ENCODE measurements around the gene GFRAL.

The GFRAL gene

DNA sequence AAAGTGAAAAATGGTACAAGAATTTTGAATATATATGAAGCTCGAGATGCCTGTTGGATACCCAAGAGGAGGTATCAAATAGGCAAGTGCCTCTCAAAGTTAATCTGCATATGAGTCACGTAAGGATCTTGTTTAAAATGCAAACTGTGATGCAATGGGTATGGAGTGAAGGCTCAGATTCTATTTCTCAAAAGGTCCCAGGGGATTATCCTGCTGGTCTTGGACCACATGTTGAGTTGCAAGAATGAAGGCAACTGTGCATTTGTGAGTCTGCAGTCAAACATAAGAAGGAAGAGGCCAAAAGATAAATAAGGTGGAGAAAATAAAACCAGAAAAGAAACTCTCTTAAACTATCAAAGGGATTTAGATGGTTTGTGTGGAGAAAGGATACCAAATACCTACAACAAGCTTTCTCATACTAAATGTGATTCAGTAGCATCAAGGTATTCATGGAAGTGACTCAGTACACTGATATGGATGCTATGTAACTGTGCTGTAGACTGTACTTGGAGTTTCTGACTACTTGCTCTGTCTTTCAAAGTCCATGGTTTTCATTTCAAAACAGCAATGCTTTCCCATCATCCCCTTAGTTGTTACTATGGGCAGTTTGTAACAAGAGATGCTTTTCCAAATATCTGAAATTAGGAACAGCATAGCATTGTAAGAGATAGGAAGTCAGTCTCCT is 106.3 kb downstream of the GFRAL start:
- ATAC-seq = no peak

DNA sequence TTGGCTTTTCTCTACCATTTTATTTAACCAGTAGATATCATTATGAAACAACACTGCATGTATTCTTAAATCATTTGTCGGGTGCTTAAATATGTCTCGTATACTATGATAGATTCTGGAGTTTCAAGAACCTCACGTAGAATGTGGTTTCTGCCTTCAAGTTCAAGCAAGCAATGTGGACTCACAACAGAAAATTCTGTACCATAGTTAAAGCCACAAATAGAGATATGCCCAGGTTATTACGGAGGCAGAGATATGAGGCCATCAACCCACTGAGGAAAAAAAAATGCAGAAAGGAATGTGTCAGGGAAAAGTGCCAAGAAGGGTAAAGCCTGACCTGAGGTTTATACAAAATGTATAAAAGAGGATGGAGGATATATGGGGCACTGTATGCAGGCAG is 109.9 kb downstream of the GFRAL start:
- ATAC-seq = no peak

DNA sequence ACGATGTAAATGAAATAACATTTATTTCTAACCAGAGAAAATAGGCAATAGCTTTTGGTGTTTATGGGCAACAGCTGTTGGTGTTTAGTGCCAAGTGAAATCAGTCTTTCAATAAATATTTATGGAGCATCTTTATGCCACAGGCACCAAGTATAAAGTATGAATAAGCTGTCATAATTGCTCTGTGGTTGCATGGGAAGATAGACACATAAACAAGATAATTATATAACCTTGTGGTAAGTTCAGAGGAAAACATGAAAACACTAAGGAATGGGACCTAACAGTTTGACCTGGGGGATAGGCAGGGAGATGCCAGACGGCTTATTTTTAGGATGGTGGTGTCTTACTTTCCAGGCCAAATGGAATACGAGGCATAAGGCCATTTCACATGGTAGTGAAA is 110.9 kb downstream of the GFRAL start:
- ATAC-seq = no peak

DNA sequence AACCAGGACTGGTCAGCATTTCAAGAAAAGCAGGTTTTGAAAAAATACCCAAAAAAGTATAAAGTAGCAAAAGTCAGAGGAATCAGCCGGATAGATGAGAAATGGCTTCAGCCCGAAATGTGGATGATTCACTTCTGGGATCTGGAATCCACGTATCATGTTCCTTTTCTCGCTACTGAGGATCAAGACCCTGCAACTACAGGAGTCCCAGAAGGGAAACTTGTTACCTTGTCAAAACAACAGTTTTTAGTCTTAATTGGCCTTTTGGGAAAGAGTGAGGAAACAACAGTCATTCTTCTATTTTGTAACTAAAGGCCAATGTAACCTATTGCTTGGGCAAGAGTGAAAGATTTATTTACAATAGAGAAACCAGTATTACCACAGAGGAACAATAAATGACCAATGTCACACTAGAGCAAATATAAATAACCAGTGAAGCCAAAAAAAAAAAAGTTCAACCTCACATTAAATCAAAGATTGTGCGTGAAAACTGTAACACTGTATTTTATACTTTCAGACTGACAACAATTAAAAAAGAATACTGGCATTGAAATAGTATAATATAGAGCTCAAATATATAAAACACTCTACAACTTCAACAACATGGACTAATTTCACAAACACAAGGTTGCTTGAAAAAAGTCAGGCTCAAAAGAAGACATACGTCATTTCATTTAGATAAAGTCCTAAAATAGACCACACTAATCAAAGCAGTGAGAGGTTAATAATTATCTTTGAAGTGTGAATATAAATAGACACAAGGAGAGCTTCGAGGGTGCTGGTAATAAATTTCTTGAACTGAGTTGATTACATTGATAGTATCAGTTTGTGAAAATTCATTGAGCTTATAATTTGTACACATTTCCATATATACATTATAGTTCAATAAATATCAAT is 116.2 kb downstream of the GFRAL start:
- ATAC-seq = no peak

DNA sequence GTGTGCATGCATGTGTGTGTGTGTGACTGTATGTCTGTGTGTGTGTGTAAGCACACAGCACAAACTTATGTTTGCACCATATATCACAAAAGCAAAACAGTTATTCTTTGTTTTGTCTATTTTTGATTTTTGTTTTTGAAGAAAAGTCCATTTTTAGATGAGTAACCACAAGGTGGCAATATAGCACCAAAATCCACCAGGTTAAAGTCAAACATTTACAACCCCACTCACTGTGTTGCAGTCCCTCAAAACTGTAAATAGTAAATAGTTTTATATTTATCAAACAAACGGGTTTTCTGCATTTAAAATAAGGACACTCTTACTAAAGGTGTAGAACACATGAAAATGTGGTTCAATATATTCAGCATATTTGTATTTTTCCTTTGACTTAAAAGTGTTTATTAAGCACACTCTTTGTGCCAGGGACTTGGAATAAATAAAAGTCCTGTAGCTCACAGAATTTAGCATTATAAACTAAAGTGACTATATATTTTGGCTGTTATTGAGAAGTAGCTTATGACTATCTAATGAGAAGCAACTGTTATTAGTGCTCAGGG is 118.5 kb downstream of the GFRAL start:
- ATAC-seq = no peak

DNA sequence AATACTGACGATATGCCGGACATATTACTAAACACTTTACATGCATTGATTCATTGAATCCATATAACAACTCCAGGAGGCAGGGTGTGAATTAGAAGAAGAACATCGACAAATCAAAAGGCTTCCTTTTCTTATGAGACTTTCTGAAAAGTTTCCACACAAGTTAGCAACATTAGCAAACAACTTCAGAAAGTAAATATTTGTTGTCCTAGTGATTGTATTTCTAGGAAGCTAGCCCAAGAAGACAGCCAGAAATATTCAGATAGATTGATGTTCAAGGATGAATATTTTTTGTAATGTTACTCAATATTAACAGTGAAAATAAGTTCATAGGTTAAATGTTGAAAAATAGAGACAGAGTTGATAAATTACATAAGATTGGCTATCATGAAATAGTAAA is 120.6 kb downstream of the GFRAL start:
- ATAC-seq = no peak

DNA sequence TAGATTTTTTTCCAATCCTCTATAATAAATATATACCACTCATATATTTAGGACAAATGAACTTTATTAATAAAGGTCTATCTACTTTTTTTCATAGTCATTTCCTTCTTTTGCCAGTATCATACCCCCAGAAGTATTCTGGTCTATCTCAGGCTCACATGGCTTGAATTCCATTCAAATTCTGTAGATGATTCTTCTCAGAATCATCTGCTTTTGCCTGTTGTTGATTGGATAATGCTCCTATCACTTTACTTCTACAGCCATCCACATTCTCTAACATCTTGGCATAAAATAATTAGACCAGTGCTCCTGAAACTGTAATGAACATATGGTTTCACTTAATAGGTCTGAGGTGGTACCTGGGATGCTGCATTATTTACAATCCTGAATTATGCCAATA is 121.2 kb downstream of the GFRAL start:
- no peak for ATAC-seq

DNA sequence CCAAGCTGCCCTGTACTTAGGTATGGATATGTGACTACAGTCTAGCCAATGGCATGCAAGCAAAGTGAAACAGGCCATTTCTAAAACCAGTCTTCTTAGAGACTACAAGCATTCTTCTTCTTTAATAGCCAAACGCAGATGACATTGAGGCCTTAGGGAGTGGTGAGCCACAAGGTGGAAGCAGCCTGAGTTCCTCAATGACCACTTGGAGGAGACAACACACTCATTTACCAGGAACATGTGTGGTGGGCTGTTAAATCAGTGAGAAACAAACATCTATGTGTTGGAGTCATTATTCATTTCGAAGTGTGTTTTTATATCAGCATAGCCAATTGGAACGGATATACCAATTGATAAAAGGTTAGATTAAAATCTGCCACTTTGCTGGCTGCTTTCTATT is 122.0 kb downstream of the GFRAL start:
- ATAC-seq = no peak

DNA sequence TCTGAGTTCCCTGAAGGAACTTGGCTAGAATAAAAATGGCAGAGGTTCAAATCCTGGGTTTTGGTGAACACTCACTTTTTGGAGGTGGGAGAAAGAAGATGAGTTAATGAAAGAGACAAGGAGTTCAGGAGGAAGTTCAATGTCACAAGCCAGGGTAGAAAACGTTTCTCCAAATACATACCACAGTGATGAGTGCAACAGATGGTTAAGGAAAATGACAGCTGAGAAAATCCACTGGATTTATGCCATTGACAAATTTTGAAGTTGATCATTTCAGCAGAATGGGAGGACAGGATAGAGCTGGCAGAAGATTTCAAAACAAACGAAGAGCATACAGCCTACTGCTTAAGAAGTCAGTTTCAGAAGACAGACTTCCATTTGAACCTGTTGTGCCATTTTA is 122.7 kb downstream of the GFRAL start:
- ATAC-seq = no peak
